Stomach smooth muscle (tissue), 2 donors: Measurements from ENCODE around the gene FUCA1.
"Not testable (repeated sequence)": the region's sequence is repeated elsewhere in the genome, so short reads cannot be mapped to it uniquely, and the experiment has no call there.

ENCODE experiments used
- H3K27ac ChIP-seq: one replicate; pipeline ENCODE4 v1.7.0; 2013; ENCODE audit warnings: mild to moderate bottlenecking, low read length, inconsistent platforms
- H3K27me3 ChIP-seq, 2 donors: one replicate each; pipeline ENCODE4 v1.7.0; 2013; ENCODE audit warnings: low read length in 2 of 2; ENCODE audit not compliant: insufficient read depth in 2 of 2, control insufficient read depth in 1 of 2
- H3K36me3 ChIP-seq, 2 donors: one replicate each; pipeline ENCODE4 v1.7.0; 2013; ENCODE audit warnings: low read length in 2 of 2; ENCODE audit not compliant: control insufficient read depth in 2 of 2, insufficient read depth in 2 of 2
- H3K4me1 ChIP-seq: one replicate; pipeline ENCODE4 v1.7.0; 2013; ENCODE audit warnings: low read length; ENCODE audit not compliant: control insufficient read depth, insufficient read depth
- H3K4me3 ChIP-seq, 2 donors: one replicate each; pipeline ENCODE4 v1.7.0; 2013; ENCODE audit warnings: low read length in 2 of 2
- H3K9ac ChIP-seq, 2 donors: one replicate each; pipeline ENCODE4 v1.7.0; 2013; ENCODE audit warnings: low read length in 2 of 2, mild to moderate bottlenecking in 1 of 2
- H3K9me3 ChIP-seq, 2 donors: one replicate each; pipeline ENCODE4 v1.7.0; 2013; ENCODE audit warnings: low read length in 2 of 2; ENCODE audit not compliant: control insufficient read depth in 2 of 2
- donor health status: healthy.
- donor health status: Pancreatic carcinoma.

FUCA1 gene

DNA sequence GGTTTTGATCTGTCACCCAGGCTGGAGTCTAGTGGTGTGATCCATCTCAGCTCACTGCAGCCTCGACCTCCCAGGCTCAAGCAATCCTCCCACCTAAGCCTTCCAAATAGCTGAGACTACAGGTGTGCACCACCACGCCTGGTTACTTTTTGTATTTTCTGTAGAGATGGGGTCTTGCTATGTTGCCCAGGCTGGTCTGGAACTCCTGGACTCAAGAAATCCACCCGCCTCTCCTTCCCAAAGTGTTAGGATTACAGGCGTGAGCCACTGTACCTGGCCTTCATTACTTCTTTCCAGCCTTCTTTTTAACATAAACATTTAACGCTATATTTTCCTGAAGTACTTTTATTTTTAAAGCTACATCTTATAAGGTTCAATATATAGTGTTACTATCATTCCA, 24.4 kb downstream of the FUCA1 start:
- peaks cover 4 to 12% of the 10 kb centered on the region in 2 donors for H3K36me3 ChIP-seq
- H3K27me3 ChIP-seq, result no peaks in the 10 kb centered on the region
- H3K4me3 ChIP-seq, result no peak overlapping the region
- H3K4me1 ChIP-seq, result peaks cover 2% of the 10 kb centered on the region
- H3K9me3 ChIP-seq, result no peaks in the 10 kb centered on the region
- no peak overlapping the region for H3K27ac ChIP-seq
- H3K9ac ChIP-seq, result no peak overlapping the region

DNA sequence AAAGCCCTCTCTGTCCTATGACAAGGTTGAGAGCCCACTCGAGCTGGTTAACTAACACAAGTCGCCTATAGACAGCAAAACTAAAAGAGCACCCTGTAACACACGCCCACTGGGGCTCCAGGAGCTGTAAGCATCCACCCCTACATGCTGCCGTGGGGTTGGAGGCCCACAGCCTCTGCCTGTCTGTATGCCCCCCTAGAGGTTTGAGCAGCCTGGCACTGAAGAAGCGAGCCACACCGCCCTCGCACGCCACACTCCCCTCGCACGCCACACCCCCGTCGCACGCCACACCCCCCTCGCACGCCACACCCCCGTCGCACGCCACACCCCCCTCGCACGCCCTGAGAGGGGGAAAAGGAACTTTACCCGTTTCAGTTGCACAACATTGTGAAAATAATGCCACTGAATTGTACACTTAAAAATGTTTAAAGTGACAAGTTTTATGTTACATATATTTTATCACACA, 29.7 kb downstream of the FUCA1 start:
- Histone ChIP-seq H3K4me3 (peak overlapping the region; percentile 62 to 71), H3K36me3 (no peaks in the 10 kb centered on the region), H3K27ac (no peak overlapping the region), H3K27me3 (peaks cover 3 to 6% of the 10 kb centered on the region in 2 donors), H3K4me1 (peaks cover 5% of the 10 kb centered on the region), H3K9me3 (no peaks in the 10 kb centered on the region), H3K9ac (no peak overlapping the region)

DNA sequence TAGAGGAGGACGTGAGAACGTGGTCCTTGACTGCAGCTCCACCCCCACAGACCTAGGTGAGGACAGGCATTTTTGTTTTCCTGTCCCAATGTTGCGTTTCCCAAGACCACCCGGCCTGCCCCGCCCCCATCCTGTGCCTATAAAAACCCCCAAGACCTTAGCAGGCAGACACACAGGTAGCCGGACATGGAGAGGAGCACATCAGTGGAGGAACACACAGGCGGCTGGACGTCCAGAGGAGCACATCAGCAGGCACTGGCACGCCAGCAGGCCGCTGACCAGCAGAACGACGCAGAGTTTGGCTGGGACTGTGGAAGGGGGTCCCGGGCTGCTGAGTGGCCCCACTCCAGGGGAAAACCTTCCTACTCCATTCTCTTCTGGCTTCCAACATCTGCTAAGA, 30.2 kb downstream of the FUCA1 start:
- H3K9me3 ChIP-seq, result no peaks in the 10 kb centered on the region
- peak overlapping the region; percentile 62 to 71 for H3K4me3 ChIP-seq
- H3K27me3 ChIP-seq, result peaks cover 3 to 6% of the 10 kb centered on the region in 2 donors
- no peak overlapping the region for H3K9ac ChIP-seq
- H3K27ac ChIP-seq, result no peak overlapping the region
- H3K4me1 ChIP-seq, result peaks cover 5% of the 10 kb centered on the region
- H3K36me3 ChIP-seq, result no peaks in the 10 kb centered on the region

DNA sequence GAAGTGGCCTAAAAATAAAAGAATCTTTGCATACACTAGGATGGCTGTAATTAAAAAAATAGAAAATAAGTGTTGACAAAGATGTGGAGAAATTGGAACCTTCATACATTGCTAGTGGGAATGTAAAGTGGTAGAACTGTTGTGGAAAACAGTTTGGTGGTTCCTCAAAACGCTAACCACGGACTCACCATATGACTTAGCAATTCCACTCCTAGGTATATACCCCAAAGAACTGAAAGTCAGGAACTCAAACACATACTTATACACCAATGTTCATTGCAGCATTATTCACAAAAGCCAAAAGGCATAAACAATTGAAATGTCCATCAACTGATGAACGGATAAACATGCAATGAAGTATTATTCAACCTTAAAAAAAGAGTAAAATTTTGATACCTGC, 32.1 kb downstream of the FUCA1 start:
- no peaks in the 10 kb centered on the region for H3K36me3 ChIP-seq
- H3K27me3 ChIP-seq, result peaks cover 3 to 6% of the 10 kb centered on the region in 2 donors
- no peak overlapping the region for H3K9ac ChIP-seq
- H3K9me3 ChIP-seq, result no peaks in the 10 kb centered on the region
- H3K4me3 ChIP-seq, result no peak overlapping the region
- H3K4me1 ChIP-seq, result peaks cover 5% of the 10 kb centered on the region
- no peak overlapping the region for H3K27ac ChIP-seq

DNA sequence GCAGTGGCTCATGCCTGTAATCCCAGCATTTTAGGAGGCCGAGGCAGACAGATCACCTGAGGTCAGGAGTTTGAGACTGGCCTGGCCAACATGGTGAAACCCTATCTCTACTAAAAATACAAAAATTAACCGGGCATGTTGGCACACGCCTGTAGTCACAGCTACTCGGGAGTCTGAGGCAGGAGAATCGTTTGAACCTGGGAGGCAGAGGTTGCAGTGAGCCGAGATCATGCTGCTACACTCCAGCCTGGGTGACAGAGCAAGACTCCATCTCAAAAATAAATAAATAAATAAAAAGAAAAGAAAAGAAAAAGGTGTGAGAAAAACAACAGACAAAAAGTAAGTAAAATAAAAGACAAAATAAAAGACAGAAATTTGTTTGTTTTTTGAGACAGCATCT, 33.9 kb downstream of the FUCA1 start:
- H3K4me3 ChIP-seq, H3K4me1 ChIP-seq, H3K27me3 ChIP-seq, H3K9ac ChIP-seq, H3K9me3 ChIP-seq, H3K27ac ChIP-seq, H3K36me3 ChIP-seq: not testable (repeated sequence)

DNA sequence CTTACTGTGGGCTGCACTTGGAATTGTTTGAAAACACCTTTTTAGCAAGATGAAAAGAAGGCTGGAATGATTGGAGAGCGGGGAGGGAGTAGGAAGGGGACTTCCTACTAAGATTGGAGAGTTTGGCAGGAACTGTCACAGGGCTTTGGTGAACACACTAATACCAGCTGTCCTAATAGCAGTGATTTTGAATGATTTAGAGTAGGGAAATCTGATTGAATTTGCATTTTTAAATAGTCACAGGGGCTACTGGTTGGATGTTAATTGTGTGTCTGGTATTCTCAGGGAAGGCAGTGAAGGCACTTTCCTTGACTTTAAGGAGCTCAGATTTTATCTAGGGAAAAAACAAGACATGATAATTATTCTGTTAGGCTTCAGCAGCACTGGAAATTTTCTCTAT, 40.4 kb downstream of the FUCA1 start:
- no peaks in the 10 kb centered on the region for H3K27me3 ChIP-seq
- H3K27ac ChIP-seq, result no peak overlapping the region
- H3K4me1 ChIP-seq, result peaks cover 5% of the 10 kb centered on the region
- no peak overlapping the region for H3K4me3 ChIP-seq
- no peaks in the 10 kb centered on the region for H3K9me3 ChIP-seq
- H3K9ac ChIP-seq, result no peak overlapping the region
- H3K36me3 ChIP-seq, result no peaks in the 10 kb centered on the region

DNA sequence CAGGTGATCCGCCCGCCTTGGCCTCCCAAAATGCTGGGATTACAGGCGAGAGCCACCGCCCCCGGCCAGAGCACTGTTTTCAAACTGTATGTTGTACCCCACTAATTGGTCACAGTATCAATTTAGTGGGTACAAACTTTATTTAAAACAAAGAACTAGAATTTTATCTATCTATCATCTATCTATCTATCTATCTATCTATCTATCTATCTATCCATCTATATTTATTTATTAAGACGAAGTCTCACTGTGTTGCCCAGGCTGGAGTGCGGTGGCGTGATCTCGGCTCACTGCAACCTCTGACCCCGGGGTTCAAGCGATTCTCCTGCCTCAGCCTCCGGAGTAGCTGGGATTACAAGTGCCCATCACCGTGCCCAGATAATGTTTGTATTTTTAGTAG, 41.5 kb downstream of the FUCA1 start:
- not testable (repeated sequence) for H3K4me3 ChIP-seq, H3K36me3 ChIP-seq, H3K9ac ChIP-seq, H3K9me3 ChIP-seq, H3K4me1 ChIP-seq, H3K27me3 ChIP-seq, H3K27ac ChIP-seq

DNA sequence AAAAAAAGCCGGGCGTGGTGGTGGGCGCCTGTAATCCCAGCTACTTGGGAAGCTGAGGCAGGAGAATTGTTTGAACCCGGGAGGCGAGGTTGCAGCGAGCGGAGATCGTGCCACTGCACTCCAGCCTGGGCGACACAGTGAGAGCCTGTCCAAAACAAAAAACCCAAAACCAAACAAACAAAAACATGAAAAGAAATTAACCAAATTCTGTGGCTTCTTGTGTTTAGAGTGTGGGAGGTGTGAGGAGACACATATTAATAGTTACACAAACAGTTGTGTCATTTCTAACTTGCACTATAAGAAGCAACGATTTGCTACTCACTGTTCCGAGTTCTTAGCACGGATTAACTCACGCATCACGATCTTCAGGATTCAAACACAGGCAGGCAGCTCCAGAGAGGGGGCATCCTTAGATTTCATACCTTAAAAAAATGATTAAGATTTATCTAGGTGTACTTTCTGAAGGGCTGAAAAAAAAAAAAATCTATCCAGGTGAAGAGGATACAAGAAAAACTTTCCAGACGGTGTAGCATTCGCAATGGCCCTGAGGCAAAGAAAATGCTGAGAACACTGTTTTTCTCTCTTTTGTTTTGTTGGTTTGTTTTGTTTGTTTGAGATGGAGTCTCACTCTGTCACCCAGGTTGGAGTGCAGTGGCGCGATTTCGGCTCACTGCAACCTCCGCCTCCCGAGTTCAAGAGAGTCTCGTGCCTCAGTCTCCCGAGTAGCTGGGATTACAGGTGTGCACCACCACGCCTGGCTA, 42.1 kb downstream of the FUCA1 start:
- no peaks in the 10 kb centered on the region for H3K9me3 ChIP-seq
- no peaks in the 10 kb centered on the region for H3K36me3 ChIP-seq
- peak overlapping the region; percentile 79 to 99 for H3K9ac ChIP-seq
- peak overlapping the region; percentile 96 to 99 for H3K4me3 ChIP-seq
- peaks cover 5% of the 10 kb centered on the region for H3K4me1 ChIP-seq
- H3K27ac ChIP-seq, result peak overlapping the region; percentile 95
- no peaks in the 10 kb centered on the region for H3K27me3 ChIP-seq

DNA sequence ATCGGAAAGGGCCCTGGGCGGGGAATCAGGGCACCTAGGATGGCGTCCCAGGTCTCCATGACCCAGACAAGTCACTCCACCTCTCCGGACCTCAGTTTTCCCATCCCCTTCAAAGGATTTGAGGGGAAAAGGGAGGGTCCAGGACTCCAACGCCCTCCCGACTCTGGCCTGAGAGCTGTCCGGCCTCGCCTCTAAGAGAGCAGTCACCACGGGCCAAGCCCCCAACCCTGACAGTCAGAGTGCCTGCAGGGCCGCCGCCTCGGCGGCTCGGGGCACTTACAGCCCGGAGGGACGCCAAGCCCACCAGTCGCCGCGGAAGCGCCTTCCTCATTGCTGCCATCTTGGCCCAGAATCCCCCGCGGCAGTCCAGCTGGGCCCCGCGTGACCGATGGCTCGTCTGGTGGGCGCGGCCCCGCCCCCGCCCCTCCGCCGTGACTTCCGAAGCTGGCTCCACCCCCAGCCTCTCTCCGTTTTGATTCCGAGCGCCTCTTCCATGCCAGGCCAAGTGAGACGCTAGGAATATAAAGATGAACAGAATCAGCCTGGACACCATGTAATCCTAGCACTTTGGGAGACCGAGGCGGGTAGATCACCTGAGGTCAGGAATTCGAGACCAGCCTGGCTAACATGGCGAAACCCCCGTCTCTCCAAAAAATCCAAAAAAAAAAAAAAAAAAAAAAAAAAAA, 42.9 kb downstream of the FUCA1 start, which contains the start of gene HMGCL:
Gene HMGCL (minus strand): TSS at position 354 of the 686 bp plus-strand sequence. CDS start 14 bp downstream, at position 340.
- Histone ChIP-seq H3K4me3 (peak within 1 kb of the TSS; percentile 96 to 99), H3K27me3 (no peaks in the 10 kb centered on the region), H3K9ac (peak within 1 kb of the TSS; percentile 99 to 100), H3K27ac (peak within 1 kb of the TSS; percentile 95), H3K9me3 (no peaks in the 10 kb centered on the region), H3K36me3 (peaks cover 0 to 2% of the 10 kb centered on the region in 2 donors), H3K4me1 (peaks cover 5% of the 10 kb centered on the region)

DNA sequence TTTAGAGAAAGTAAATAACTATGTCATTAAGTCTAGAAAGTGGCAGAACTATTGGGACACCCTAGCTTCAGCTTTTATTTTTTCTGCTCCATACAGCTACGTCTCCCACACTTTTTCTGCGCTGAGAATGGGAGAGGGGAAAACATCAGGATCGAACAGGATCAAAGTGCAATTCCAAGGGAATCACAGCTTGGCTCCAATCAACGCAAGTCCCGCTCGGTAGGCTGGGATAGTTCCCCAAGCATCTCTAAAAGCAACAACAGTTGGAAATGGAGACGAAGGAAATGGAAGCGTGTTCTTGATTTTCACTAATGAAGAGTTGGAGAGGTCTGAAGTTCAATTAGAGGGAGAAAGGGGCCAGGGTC, 43.4 kb downstream of the FUCA1 start:
- Histone ChIP-seq H3K4me3 (peak overlapping the region; percentile 96 to 99), H3K36me3 (peaks cover 0 to 2% of the 10 kb centered on the region in 2 donors), H3K27ac (peak overlapping the region; percentile 95), H3K9me3 (no peaks in the 10 kb centered on the region), H3K27me3 (no peaks in the 10 kb centered on the region), H3K9ac (peak overlapping the region; percentile 99 to 100), H3K4me1 (peaks cover 5% of the 10 kb centered on the region)

DNA sequence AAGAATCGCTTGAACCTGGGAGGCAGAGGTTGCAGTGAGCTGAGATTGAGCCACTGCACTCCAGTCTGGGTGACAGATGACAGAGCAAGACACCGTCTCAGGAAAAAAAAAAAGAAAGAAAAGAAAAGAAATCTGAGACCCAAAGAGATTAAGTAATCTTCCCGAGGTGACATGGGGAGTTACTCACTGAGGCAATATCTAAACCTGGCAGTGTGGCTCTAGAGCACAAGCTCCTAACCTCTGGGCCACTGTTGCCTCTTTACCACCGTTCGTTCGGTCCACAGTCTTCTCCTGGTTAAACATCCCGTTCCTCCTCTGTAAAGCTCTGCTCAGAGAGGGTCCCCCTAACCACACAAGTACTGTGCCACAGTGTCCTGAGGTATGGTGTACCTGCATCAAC, 44.3 kb downstream of the FUCA1 start:
- Histone ChIP-seq H3K4me1 (peaks cover 5% of the 10 kb centered on the region), H3K4me3 (no peak overlapping the region), H3K36me3 (peaks cover 0 to 4% of the 10 kb centered on the region in 2 donors), H3K27me3 (no peaks in the 10 kb centered on the region), H3K9me3 (no peaks in the 10 kb centered on the region), H3K9ac (no peak overlapping the region), H3K27ac (no peak overlapping the region)
